Activated CD4-positive, alpha-beta T cell treated with anti-CD3 and anti-CD28 coated beads, Interleukin-2, Interleukin-6, amounts not matched to agents 100 ng/mL and 50 ng/mL, durations not matched to agents 16 hours and 8 hours (primary cell): ENCODE results near the gene NDE1.
"Not testable (repeated sequence)": the region's sequence is repeated elsewhere in the genome, so short reads cannot be mapped to it uniquely, and the experiment has no call there.

Source experiments
- DNase-seq: peaks from one replicate; pipeline ENCODE4 v3.0.0-alpha.2; 2020

Gene NDE1

GRCh38 chr16:15652293-15653001 is 2.4 kb downstream of the NDE1 start:
- no peak for DNase-seq

GRCh38 chr16:15653227-15653626 is 3.2 kb downstream of the NDE1 start:
- DNase-seq = no peak

- no peak for DNase-seq
Measured at GRCh38 chr16:15654591-15654990, 4.5 kb downstream of the NDE1 start.

GRCh38 chr16:15655561-15655960 is 5.5 kb downstream of the NDE1 start:
- not testable (repeated sequence) for DNase-seq

- no peak for DNase-seq
Measured at GRCh38 chr16:15658149-15658548, 8.1 kb downstream of the NDE1 start.

- DNase-seq = no peak
Measured at GRCh38 chr16:15658556-15658955, 8.5 kb downstream of the NDE1 start.

- DNase-seq = no peak
Measured at GRCh38 chr16:15660203-15660601, 10.2 kb downstream of the NDE1 start.

GRCh38 chr16:15665107-15665506 is 15.1 kb downstream of the NDE1 start:
- no peak for DNase-seq

- DNase-seq = no peak
Measured at GRCh38 chr16:15667091-15667742, 17.2 kb downstream of the NDE1 start.

GRCh38 chr16:15671530-15672117 is 21.6 kb downstream of the NDE1 start:
- DNase-seq = no peak

- not testable (repeated sequence) for DNase-seq
Measured at GRCh38 chr16:15672127-15672513, 22.1 kb downstream of the NDE1 start.

- DNase-seq = peak; percentile 81
Measured at GRCh38 chr16:15672514-15673167, 22.6 kb downstream of the NDE1 start.

GRCh38 chr16:15674571-15674970 is 24.5 kb downstream of the NDE1 start:
- no peak for DNase-seq

- no peak for DNase-seq
Measured at GRCh38 chr16:15676506-15676905, 26.5 kb downstream of the NDE1 start.

GRCh38 chr16:15677447-15677846 is 27.4 kb downstream of the NDE1 start:
- DNase-seq = no peak

GRCh38 chr16:15682105-15682570 is 32.1 kb downstream of the NDE1 start:
- DNase-seq = peak; percentile 60

- no peak for DNase-seq
Measured at GRCh38 chr16:15686287-15686686, 36.2 kb downstream of the NDE1 start.

GRCh38 chr16:15689290-15689689 is 39.2 kb downstream of the NDE1 start:
- DNase-seq = no peak

GRCh38 chr16:15690296-15690695 is 40.3 kb downstream of the NDE1 start:
- no peak for DNase-seq

GRCh38 chr16:15691046-15691445 is 41.0 kb downstream of the NDE1 start:
- no peak for DNase-seq

GRCh38 chr16:15692508-15692907 is 42.5 kb downstream of the NDE1 start:
- DNase-seq = not testable (repeated sequence)

- no peak for DNase-seq
Measured at GRCh38 chr16:15694499-15694898, 44.5 kb downstream of the NDE1 start.

- no peak for DNase-seq
Measured at GRCh38 chr16:15699819-15700218, 49.8 kb downstream of the NDE1 start.

GRCh38 chr16:15701367-15701766 is 51.3 kb downstream of the NDE1 start:
- DNase-seq = no peak
